GM12891 (cell line): Measurements from ENCODE around the gene G6PC3.
"Not testable (repeated sequence)": the region's sequence is repeated elsewhere in the genome, so short reads cannot be mapped to it uniquely, and the experiment has no call there.

Experiments
- DNase-seq: peaks from one replicate; pipeline ENCODE4 v3.0.0; 2011; ENCODE audit warnings: low spot score; ENCODE audit not compliant: insufficient read length
- FAIRE-seq: peaks from 2 replicates; lab custom pipeline; 2011; peaks lifted over from hg19 to GRCh38; lab: Jason Lieb, UNC
- PAX5 ChIP-seq: IDR thresholded peaks from 2 replicates; pipeline ENCODE4 v1.6.1; 2011; ENCODE audit warnings: low read length, moderate library complexity, mild to moderate bottlenecking; ENCODE audit not compliant: insufficient read depth, severe bottlenecking
- POLR2A ChIP-seq: IDR thresholded peaks from 2 replicates; pipeline ENCODE4 v1.6.1; 2011; ENCODE audit warnings: low read depth, low read length, control low read depth
- POLR2AphosphoS5 ChIP-seq: IDR thresholded peaks from 2 replicates; pipeline ENCODE4 v1.6.1; 2011; ENCODE audit warnings: low read depth, low read length, control low read depth
- POU2F2 ChIP-seq: IDR thresholded peaks from 2 replicates; pipeline ENCODE4 v1.6.1; 2011; ENCODE audit warnings: low read depth, mild to moderate bottlenecking, control low read depth, low read length, moderate library complexity
- SPI1 ChIP-seq: IDR thresholded peaks from 2 replicates; pipeline ENCODE4 v1.6.1; 2011; ENCODE audit warnings: low read depth, low read length, control low read depth
- TAF1 ChIP-seq: IDR thresholded peaks from 2 replicates; pipeline ENCODE4 v1.6.1; 2011; ENCODE audit warnings: low read depth, low read length, control low read depth

The G6PC3 gene

GRCh38 chr17:44113382-44113781 is 42.8 kb downstream of the G6PC3 start:
- TF ChIP-seq SPI1 (no peak), POLR2A (no peak), TAF1 (no peak), POU2F2 (no peak), PAX5 (no peak), POLR2AphosphoS5 (no peak)
- no peak for DNase-seq
- FAIRE-seq = no peak

GRCh38 chr17:44113868-44114840 is 43.6 kb downstream of the G6PC3 start:
- no peak for FAIRE-seq
- DNase-seq = no peak
- TF ChIP-seq TAF1 (no peak), POLR2AphosphoS5 (no peak), SPI1 (no peak), POU2F2 (no peak), POLR2A (no peak), PAX5 (no peak)

DNA sequence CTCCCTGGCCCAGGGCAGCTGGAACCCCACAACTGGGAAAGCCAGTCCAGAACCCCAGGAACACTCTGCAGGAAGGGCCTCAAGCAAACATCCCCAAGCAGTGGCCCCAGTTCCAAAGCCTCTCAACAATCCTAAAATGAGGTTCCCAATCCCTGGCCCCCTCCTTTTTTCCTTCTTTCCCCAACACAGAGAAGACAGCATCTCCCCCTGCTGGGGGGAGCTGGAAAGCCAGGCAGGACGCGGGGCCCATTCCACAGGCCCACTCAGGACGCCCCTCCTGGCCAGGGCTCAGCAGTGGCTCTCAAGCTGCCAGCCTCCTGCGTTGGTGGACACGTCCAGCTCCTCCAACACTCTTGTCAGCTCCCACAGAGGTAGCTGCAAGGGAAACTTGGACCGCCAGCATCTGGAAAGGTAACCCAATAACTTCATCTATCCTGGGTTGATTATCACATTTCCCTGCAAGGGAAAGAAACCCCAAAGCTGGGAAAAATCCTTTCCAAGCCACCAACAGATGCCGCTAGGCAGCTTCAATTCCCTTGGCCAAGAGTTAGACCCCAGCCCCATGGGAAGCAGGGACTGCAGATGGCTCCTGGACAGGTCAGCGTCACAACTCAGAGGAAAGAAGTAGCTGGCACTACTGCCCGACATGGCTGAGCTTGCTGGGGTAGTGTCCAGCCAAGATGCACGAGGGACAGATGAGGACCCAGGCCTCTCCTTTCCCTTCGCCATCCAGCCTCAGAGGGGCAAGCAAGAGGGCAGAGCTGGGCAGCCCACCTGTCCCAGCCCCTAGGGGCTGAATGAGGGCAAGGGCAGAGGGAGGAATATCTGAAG is 45.3 kb downstream of the G6PC3 start:
- FAIRE-seq (no peak), DNase-seq (no peak)
- TF ChIP-seq SPI1 = no peak
- TF ChIP-seq PAX5 = no peak
- no peak for TF ChIP-seq POLR2A
- TF ChIP-seq POLR2AphosphoS5 = no peak
- no peak for TF ChIP-seq POU2F2
- TF ChIP-seq TAF1 = no peak

DNA sequence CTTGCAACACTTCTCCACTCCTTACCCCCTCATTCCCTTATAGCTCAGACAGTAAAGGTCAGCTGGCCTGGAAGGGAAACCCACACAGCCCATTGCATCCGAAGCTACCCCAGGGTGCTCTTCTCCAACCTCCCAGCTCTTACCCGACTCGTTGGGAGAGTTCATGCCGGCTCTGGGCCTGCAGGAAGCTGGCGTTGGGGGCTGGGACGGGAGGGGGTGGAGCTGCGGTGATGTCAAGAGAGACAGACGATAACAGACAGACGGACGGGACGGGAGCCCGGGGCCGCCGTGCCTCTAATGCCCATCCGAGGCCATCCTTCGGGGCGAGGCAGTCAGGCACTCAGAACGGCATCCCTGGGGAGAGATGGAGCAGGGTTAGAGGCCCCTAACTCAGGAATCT is 46.8 kb downstream of the G6PC3 start:
- DNase-seq (no peak), FAIRE-seq (no peak)
- TF ChIP-seq POLR2AphosphoS5 (no peak), SPI1 (no peak), POU2F2 (no peak), TAF1 (no peak), POLR2A (no peak), PAX5 (no peak)

GRCh38 chr17:44118427-44119050 is 48.0 kb downstream of the G6PC3 start:
- FAIRE-seq = no peak
- no peak for TF ChIP-seq PAX5
- TF ChIP-seq TAF1 = no peak
- TF ChIP-seq POLR2AphosphoS5 = no peak
- TF ChIP-seq SPI1 = no peak
- no peak for TF ChIP-seq POU2F2
- no peak for TF ChIP-seq POLR2A
- DNase-seq = no peak

DNA sequence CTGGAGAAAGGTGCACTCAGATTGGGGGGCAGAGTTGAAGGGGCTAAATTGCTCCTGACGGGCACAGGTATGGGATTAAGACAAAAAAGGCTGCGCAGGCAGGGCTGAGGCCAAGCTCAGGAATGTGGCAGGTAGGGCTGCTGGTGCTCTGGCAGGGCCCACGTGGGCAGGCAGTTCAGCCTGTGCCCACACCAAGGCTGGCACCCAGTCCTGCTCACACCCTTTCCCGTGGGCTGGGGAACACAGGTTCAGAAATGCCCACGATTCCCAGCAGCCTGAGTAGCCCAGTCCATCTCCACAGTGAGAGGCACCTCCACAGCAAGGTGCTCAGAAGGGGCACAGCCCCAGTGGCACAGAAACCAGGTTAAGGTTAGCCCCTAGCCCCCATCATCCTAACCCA is 48.5 kb downstream of the G6PC3 start:
- no peak for TF ChIP-seq POLR2A
- no peak for TF ChIP-seq TAF1
- FAIRE-seq (no peak), DNase-seq (no peak)

- TF ChIP-seq POU2F2 (no peak), TAF1 (no peak), POLR2A (no peak), POLR2AphosphoS5 (no peak), PAX5 (no peak), SPI1 (no peak)
- DNase-seq (no peak), FAIRE-seq (no peak)
Measured at GRCh38 chr17:44119798-44120197, 49.3 kb downstream of the G6PC3 start.

- not testable (repeated sequence) for FAIRE-seq, DNase-seq
Measured at GRCh38 chr17:44120281-44120680, 49.7 kb downstream of the G6PC3 start.

DNA sequence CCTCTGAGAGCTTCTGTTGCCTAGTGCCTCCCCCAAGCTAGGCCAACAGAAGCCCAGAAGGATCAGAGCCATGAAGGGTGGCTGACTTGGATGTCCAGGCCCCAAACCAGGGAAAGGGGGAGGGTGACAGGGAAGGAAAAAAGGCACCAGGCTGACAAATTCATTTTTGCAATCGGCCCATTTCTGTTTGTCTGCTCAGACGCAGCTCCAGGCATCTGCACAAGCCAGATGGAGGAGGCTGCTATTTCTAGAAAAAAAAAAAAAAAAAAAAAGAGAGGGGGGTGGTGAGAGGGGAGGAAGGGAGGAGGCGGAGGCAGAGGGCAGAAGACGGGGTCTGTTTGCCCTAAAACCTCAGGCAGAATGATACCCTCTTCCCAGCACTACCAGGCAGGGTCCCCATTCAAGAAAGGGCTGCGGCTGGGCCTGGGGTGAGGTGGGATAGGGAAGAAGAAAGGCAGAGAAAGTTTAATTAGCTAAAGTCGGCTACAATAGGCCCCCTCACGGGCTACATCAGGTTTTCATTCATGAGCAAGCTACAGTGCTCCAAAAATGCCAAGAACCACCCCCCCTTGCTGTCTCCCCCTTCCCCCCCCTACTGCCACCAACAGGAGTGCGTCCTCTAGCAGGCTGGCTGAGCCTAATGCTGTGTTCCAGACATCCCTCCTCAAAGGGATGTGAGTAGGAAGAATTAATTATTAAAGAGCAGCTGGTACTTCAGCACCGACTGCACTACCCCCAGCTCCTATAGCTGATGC is 50.5 kb downstream of the G6PC3 start:
- FAIRE-seq (no peak), DNase-seq (no peak)
- no peak for TF ChIP-seq PAX5
- no peak for TF ChIP-seq POLR2A
- no peak for TF ChIP-seq SPI1
- no peak for TF ChIP-seq POLR2AphosphoS5
- no peak for TF ChIP-seq TAF1
- TF ChIP-seq POU2F2 = no peak
